GM12878 (cell line): ENCODE data around the gene ASB14. TPM values are rescaled to one million over a fixed set of nuclear protein-coding genes. Genes with fewer than 3 reads are reported as not detected.

Experiments used
- CEBPZ ChIP-seq: fragments of 150-350 bp; IDR thresholded peaks from 2 replicates; pipeline ENCODE4 v1.6.1; 2016; ENCODE audit warnings: low read depth, low read length
- CHD4 ChIP-seq: fragments of 200-600 bp; sonication (generic); IDR thresholded peaks from 2 replicates; pipeline ENCODE4 v1.6.1; 2016; ENCODE audit warnings: mild to moderate bottlenecking
- JUND ChIP-seq: IDR thresholded peaks from 2 replicates; pipeline ENCODE4 v1.6.1; 2012; ENCODE audit warnings: low read depth, mild to moderate bottlenecking, low read length, improper control_type of control experiment, moderate library complexity
- KDM1A ChIP-seq: fragments of 200-600 bp; sonication (generic); IDR thresholded peaks from 2 replicates; pipeline ENCODE4 v1.6.1; 2016; ENCODE audit warnings: borderline replicate concordance
- MAX ChIP-seq: IDR thresholded peaks from 2 replicates; pipeline ENCODE4 v1.6.1; 2012; ENCODE audit warnings: low read depth, low read length, improper control_type of control experiment
- NFYB ChIP-seq: IDR thresholded peaks from 2 replicates; pipeline ENCODE4 v1.6.1; 2011; ENCODE audit warnings: low read depth, mild to moderate bottlenecking, low read length, improper control_type of control experiment, moderate library complexity; ENCODE audit not compliant: insufficient read depth
- SIN3A ChIP-seq: IDR thresholded peaks from 2 replicates; pipeline ENCODE4 v1.6.1; 2012; ENCODE audit warnings: low read depth, low read length, improper control_type of control experiment
- SMARCA5 ChIP-seq: fragments of 450-650 bp; IDR thresholded peaks from 2 replicates; pipeline ENCODE4 v1.6.1; 2017; ENCODE audit warnings: mild to moderate bottlenecking
- ZNF207 ChIP-seq: fragments of 450-650 bp; IDR thresholded peaks from 2 replicates; pipeline ENCODE4 v1.6.1; 2014; ENCODE audit warnings: antibody characterized with exemption, mild to moderate bottlenecking, borderline replicate concordance
- polyA plus RNA-seq, 11 experiments: library from polyadenylated mRNA; depleted of rRNA in 4 of 11; unstranded in 6 of 11; stranded (reverse) in 5 of 11; fragments of >200 nt; fragmentation: Nextera tagmentation in 4 of 11; fragmentation: Illumina TruSeq in 1 of 11; extraction: Ambion mirVana in 4 of 11; extraction: Trizol in 1 of 11; gene quantifications; 1 replicate in 1 of 11; 2 replicates in 10 of 11; pipeline versions ENCODE4 v1.2.1 to v1.2.3, GENCODE V29; 2011 to 2016; ENCODE audit warnings: inconsistent platforms in 2 of 11, missing spikeins in 2 of 11, low read depth in 1 of 11
- total RNA-seq, 4 experiments: library from RNA; depleted of rRNA in 3 of 4; stranded (reverse); fragments of >200 nt in 3 of 4; fragmentation: Illumina TruSeq in 1 of 4; extraction: Trizol in 1 of 4; gene quantifications; 2 replicates each; pipeline versions ENCODE4 v1.2.1 to v1.2.3, GENCODE V29; 2013 to 2021
- TF ChIP-seq, protein P1 (sequence below): fragments of 450-650 bp; formaldehyde crosslinking; IDR thresholded peaks from 2 replicates; pipeline ENCODE4 v1.4.0; 2020; ENCODE audit warnings: mild to moderate bottlenecking, moderate library complexity

ASB14 gene
- total and polyA plus RNA-seq, 10 of the 15 experiments (the other 5 are each of a cell fraction or from before 2014, with no cell fraction given): 0.18 to 0.63 (median 0.21) TPM; not detected in 6

DNA sequence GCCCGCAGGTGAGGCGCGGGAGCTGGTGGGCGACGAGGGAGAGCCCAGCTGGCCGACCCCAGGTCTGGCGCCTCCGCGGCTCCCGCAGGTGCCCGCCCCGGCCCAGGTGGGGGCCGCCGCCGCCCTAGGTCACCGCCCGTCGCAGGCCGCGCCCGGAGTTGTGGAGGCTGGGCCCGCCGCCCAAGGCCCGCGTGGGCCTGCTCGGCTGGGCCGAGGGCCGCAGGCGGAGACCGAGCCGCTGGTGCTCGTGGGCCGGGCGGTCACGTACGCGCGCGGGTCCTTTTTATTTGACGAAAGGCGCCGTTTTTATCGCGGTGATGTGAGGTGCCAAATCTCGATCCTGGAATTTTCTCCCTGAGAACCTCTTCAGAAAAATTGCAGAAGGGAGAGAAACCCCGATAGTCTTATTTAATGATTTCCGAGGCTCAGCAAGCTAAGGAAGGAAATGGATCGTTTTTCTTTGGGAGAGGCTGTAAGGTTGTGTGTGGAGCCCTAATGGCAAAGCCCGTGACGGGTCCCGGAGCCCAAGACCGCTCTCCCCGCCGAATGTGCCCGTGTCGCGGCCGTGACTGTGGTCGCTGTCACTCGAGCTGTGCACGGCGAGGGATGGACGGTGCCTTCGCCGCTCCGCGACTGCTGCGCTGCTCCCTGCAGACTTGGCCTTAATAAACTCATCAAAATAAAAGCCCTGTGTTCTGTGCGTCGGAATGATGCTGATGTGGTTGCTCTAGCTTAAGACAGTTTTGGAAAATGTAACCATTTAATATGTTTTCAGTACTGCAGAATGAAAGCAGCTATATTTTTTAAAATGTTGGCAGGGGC, 64.3 kb downstream of the ASB14 start (continued):
- TF ChIP-seq, protein P1, sequence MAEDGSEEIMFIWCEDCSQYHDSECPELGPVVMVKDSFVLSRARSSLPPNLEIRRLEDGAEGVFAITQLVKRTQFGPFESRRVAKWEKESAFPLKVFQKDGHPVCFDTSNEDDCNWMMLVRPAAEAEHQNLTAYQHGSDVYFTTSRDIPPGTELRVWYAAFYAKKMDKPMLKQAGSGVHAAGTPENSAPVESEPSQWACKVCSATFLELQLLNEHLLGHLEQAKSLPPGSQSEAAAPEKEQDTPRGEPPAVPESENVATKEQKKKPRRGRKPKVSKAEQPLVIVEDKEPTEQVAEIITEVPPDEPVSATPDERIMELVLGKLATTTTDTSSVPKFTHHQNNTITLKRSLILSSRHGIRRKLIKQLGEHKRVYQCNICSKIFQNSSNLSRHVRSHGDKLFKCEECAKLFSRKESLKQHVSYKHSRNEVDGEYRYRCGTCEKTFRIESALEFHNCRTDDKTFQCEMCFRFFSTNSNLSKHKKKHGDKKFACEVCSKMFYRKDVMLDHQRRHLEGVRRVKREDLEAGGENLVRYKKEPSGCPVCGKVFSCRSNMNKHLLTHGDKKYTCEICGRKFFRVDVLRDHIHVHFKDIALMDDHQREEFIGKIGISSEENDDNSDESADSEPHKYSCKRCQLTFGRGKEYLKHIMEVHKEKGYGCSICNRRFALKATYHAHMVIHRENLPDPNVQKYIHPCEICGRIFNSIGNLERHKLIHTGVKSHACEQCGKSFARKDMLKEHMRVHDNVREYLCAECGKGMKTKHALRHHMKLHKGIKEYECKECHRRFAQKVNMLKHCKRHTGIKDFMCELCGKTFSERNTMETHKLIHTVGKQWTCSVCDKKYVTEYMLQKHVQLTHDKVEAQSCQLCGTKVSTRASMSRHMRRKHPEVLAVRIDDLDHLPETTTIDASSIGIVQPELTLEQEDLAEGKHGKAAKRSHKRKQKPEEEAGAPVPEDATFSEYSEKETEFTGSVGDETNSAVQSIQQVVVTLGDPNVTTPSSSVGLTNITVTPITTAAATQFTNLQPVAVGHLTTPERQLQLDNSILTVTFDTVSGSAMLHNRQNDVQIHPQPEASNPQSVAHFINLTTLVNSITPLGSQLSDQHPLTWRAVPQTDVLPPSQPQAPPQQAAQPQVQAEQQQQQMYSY (CRISPR knock-in tag): no peak
- TF ChIP-seq MAX (no peak), KDM1A (no peak), ZNF207 (no peak), SIN3A (peak; percentile 8; the same call in 1 of the 2 replicates), JUND (no peak), SMARCA5 (0 out of 2 replicates have a peak, but pooled peaks have one; percentile 15), NFYB (no peak), CEBPZ (no peak), CHD4 (no peak)
